OCI-LY7 (cell line): ENCODE measurements around the gene RTL1.

Experiments used
- CTCF ChIP-seq: fragments of 200-600 bp; sonication (generic); conservative IDR thresholded peaks from 2 replicates; pipeline ENCODE4 v1.5.1; 2014; ENCODE audit warnings: mild to moderate bottlenecking, antibody characterized with exemption, low read length, moderate library complexity, mixed read lengths
- EZH2phosphoT487 ChIP-seq: fragments of 200-600 bp; sonication (generic); IDR thresholded peaks from 2 replicates; pipeline ENCODE4 v1.6.1; 2018; ENCODE audit warnings: low read depth, borderline replicate concordance, mild to moderate bottlenecking, mixed run types, antibody characterized with exemption, low read length, moderate library complexity, mixed read lengths

GRCh38 chr14:100830681-100831080 lies 72.8 kb downstream of the RTL1 start:
- TF ChIP-seq CTCF (no peak), EZH2phosphoT487 (no peak)
